SK-N-MC (cell line): ENCODE data around the gene SUPT20HL2.

Source experiments
- EZH2 ChIP-seq: fragments of 200-600 bp; sonication (generic); IDR thresholded peaks from one replicate; pipeline ENCODE4 v1.6.1; 2017; ENCODE audit warnings: antibody characterized with exemption
- FOXP2 ChIP-seq: optimal IDR thresholded peaks from 2 replicates; pipeline ENCODE3; 2011; ENCODE audit warnings: mild to moderate bottlenecking, moderate library complexity; ENCODE audit not compliant: insufficient read depth; ENCODE audit errors: extremely low read length, control extremely low read depth
- POLR2AphosphoS5 ChIP-seq: IDR thresholded peaks from 2 replicates; pipeline ENCODE4 v1.6.1; 2012; ENCODE audit warnings: mild to moderate bottlenecking, low read depth, low read length, borderline replicate concordance

GRCh38 chrX:24321741-24322395 lies 8.0 kb upstream of the SUPT20HL2 start:
- no peak for TF ChIP-seq POLR2AphosphoS5
- no peak for TF ChIP-seq EZH2
- TF ChIP-seq FOXP2: no peak
